ENCODE data around the gene SAMD9. TPM values are rescaled to one million over a fixed set of nuclear protein-coding genes. Genes with fewer than 3 reads are reported as not detected.
A peak's percentile ranks its signal among the peaks of the same experiment; 100 is the strongest.

The SAMD9 gene
- total RNA-seq, 4 donors from 2014 or later, result 2.7 to 5.0 (median 3.6) TPM

- DNase-seq (ENCODE audit: extremely low spot score), result no peak
- WGBS, result 50% methylated on average over 3 of the region's 3 CpGs
- Histone ChIP-seq H3K36me3 (no peaks in the 10 kb centered on the region), H3K4me1 (no peaks in the 10 kb centered on the region), H3K4me3 (no peak overlapping the region), H3K27me3 (no peaks in the 10 kb centered on the region), H3K27ac (replicated peaks in 1 of 4) (no peak overlapping the region), H3K9me3 (peaks cover 0 to 8% (median 0%) of the 10 kb centered on the region in 4 donors)
- intact Hi-C loops (cut with DNase I), result no loop called here
- TF ChIP-seq CTCF (IDR thresholded peaks at IDR 0.05) (no peak), POLR2A (IDR thresholded peaks at IDR 0.05; ENCODE audit: low read depth) (no peak), EP300 (IDR thresholded peaks at IDR 0.05) (no peak), POLR2AphosphoS5 (IDR thresholded peaks at IDR 0.05) (no peak)
These were observed 41.7 kb upstream of the SAMD9 start for GRCh38 chr7:93159490-93159889.

DNA sequence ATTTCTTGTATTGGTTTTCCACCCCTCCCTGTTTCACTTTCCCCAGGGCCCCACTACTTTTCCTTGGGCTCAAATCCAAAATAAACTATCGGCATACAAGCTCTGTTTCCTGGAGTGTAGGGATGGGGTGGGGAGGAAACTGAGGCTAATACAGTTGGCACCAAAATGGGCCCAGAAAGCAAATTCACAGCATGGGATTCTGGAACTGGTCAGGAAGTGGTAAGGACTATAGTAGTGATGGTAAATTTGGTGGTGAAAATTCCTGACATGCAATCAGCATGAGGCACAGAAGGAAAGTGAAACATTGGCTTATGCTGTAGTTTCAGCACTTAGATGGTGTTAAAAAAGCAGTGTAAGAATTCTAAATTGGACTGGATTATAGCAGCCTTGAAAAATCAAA, 39.1 kb upstream of the SAMD9 start:
- no peak for DNase-seq (ENCODE audit: extremely low spot score)
- no peaks in the 10 kb centered on the region for H3K36me3 ChIP-seq
- H3K27ac ChIP-seq (replicated peaks in 1 of 4), result no peak overlapping the region
- no peaks in the 10 kb centered on the region for H3K4me1 ChIP-seq
- intact Hi-C loops (cut with DNase I), result no loop called here
- H3K27me3 ChIP-seq, result no peaks in the 10 kb centered on the region
- TF ChIP-seq POLR2AphosphoS5 (IDR thresholded peaks at IDR 0.05) (no peak), CTCF (IDR thresholded peaks at IDR 0.05) (no peak), POLR2A (IDR thresholded peaks at IDR 0.05; ENCODE audit: low read depth) (no peak), EP300 (IDR thresholded peaks at IDR 0.05) (no peak)
- WGBS, result 69% methylated on average over 1 of the region's 1 CpG
- H3K4me3 ChIP-seq, result no peak overlapping the region
- H3K9me3 ChIP-seq, result peaks cover 0 to 4% (median 0%) of the 10 kb centered on the region in 4 donors

GRCh38 chr7:93150200-93150835, 32.5 kb upstream of the SAMD9 start:
- TF ChIP-seq POLR2A (IDR thresholded peaks at IDR 0.05; ENCODE audit: low read depth), result no peak
- no peak for TF ChIP-seq EP300 (IDR thresholded peaks at IDR 0.05)
- no peak for TF ChIP-seq POLR2AphosphoS5 (IDR thresholded peaks at IDR 0.05)
- TF ChIP-seq CTCF (IDR thresholded peaks at IDR 0.05), result no peak
- no peaks in the 10 kb centered on the region for H3K36me3 ChIP-seq
- no peaks in the 10 kb centered on the region for H3K27me3 ChIP-seq
- 82% methylated on average over 1 of the region's 1 CpG for WGBS
- H3K4me3 ChIP-seq, result no peak overlapping the region
- peaks cover 3 to 24% (median 12%) of the 10 kb centered on the region in 4 donors for H3K4me1 ChIP-seq
- H3K9me3 ChIP-seq, result no peaks in the 10 kb centered on the region
- no peak for DNase-seq (ENCODE audit: extremely low spot score)
- intact Hi-C loops (cut with DNase I), result no loop called here
- H3K27ac ChIP-seq (replicated peaks in 1 of 4), result no peak overlapping the region

DNA sequence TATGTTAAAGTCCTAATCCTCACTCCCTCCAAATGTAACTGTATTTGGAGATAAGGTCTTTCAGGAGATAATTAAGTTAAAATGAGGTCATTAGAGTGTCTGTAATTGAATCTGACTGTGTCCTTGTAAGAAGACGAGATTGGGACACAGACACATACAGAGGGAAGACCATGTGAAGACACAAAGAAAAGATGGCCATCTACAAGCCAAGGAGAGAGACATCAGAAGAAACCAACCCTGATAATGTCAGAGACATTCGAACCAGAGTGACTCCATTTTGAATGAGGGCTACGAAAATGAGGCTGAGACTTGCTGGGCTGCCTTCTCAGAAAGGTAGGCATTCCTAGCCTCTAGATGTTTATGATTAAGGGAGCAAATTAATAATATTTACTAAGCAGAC, 30.9 kb upstream of the SAMD9 start:
- Histone ChIP-seq H3K9me3 (no peaks in the 10 kb centered on the region), H3K27me3 (no peaks in the 10 kb centered on the region), H3K36me3 (peaks cover 6 to 10% (median 8%) of the 10 kb centered on the region in 4 donors), H3K4me1 (peaks cover 3 to 24% (median 12%) of the 10 kb centered on the region in 4 donors), H3K4me3 (peak overlapping the region in 3 of 4 donors; percentile 46 to 61 (median 47)), H3K27ac (replicated peaks in 1 of 4) (peak overlapping the region in 2 of 4 donors; percentile 42 to 56)
- intact Hi-C loops (cut with DNase I), result no loop called here
- WGBS, result 86% methylated on average over 3 of the region's 3 CpGs
- no peak for TF ChIP-seq EP300 (IDR thresholded peaks at IDR 0.05)
- no peak for TF ChIP-seq POLR2A (IDR thresholded peaks at IDR 0.05; ENCODE audit: low read depth)
- TF ChIP-seq POLR2AphosphoS5 (IDR thresholded peaks at IDR 0.05), result no peak
- TF ChIP-seq CTCF (IDR thresholded peaks at IDR 0.05), result no peak
- DNase-seq (ENCODE audit: extremely low spot score), result no peak
